Measurements from ENCODE around the gene ZFR2. TPM values are rescaled to one million over a fixed set of nuclear protein-coding genes. Genes with fewer than 3 reads are reported as not detected.

The ZFR2 gene
- total RNA-seq, 1 experiment from 2014 or later = not detected

DNA sequence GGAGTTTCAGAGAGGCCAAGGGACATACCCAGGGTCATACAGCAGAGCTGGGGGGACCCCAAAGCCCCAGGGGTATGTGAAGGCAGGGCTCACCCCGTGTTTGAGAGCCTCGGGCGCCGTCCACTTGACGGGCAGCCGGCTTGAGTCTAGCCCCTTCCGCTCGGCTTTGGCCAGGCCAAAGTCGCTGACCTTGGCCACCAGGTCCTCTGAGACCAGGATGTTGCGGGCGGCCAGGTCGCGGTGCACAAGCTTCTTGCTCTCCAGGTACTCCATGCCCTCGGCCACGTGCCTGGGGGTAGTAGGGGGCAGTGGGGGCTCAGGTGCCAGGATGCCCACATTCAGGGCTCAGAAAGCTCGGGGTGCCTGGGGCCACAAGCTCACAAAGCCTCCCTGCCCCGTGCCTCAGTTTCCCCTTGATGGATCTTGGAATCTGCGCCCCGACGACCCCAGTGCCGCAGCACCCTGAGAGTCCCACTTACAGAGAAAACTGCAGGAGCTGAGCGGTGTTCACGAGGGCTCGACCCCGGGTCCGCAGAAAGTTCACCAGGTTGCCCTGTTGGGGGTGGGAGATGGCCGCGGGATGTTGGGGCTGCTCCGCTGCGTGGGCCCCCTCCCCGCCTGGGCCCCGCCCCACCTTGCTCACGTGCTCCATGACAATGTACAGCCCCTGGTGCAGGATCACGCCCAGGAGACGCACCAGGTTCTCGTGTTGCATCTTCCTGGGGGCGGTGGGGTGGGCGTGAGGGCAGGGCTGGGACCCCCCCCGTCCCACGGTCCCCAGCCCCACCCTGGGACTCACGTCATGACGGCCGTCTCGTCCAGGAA, 89.7 kb downstream of the ZFR2 start:
- TF ChIP-seq, protein P1, sequence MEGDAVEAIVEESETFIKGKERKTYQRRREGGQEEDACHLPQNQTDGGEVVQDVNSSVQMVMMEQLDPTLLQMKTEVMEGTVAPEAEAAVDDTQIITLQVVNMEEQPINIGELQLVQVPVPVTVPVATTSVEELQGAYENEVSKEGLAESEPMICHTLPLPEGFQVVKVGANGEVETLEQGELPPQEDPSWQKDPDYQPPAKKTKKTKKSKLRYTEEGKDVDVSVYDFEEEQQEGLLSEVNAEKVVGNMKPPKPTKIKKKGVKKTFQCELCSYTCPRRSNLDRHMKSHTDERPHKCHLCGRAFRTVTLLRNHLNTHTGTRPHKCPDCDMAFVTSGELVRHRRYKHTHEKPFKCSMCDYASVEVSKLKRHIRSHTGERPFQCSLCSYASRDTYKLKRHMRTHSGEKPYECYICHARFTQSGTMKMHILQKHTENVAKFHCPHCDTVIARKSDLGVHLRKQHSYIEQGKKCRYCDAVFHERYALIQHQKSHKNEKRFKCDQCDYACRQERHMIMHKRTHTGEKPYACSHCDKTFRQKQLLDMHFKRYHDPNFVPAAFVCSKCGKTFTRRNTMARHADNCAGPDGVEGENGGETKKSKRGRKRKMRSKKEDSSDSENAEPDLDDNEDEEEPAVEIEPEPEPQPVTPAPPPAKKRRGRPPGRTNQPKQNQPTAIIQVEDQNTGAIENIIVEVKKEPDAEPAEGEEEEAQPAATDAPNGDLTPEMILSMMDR (IDR thresholded peaks at IDR 0.05; ENCODE audit: unreplicated experiment) = no peak
- peaks cover 7% of the 10 kb centered on the region for H3K9me3 Mint-ChIP-seq (ENCODE audit: low read depth, unreplicated experiment)
- peaks cover 18% of the 10 kb centered on the region for H3K27me3 Mint-ChIP-seq (ENCODE audit: unreplicated experiment)
- H3K4me1 Mint-ChIP-seq (ENCODE audit: low read depth, unreplicated experiment) = no peaks in the 10 kb centered on the region
- no peak overlapping the region for H3K27ac Mint-ChIP-seq (ENCODE audit: unreplicated experiment)
- no TSS peak for BruUV-seq (replicated peaks)
- H3K4me3 Mint-ChIP-seq (ENCODE audit: low read depth, unreplicated experiment) = no peak overlapping the region
- intact Hi-C loops (cut with micrococcal nuclease; ENCODE audit: unreplicated experiment) = no loop called here
- H3K36me3 Mint-ChIP-seq (ENCODE audit: insufficient read depth, unreplicated experiment) = no peaks in the 10 kb centered on the region
- no peak for DNase-seq
- CTCF ChIA-PET = no interaction called here

DNA sequence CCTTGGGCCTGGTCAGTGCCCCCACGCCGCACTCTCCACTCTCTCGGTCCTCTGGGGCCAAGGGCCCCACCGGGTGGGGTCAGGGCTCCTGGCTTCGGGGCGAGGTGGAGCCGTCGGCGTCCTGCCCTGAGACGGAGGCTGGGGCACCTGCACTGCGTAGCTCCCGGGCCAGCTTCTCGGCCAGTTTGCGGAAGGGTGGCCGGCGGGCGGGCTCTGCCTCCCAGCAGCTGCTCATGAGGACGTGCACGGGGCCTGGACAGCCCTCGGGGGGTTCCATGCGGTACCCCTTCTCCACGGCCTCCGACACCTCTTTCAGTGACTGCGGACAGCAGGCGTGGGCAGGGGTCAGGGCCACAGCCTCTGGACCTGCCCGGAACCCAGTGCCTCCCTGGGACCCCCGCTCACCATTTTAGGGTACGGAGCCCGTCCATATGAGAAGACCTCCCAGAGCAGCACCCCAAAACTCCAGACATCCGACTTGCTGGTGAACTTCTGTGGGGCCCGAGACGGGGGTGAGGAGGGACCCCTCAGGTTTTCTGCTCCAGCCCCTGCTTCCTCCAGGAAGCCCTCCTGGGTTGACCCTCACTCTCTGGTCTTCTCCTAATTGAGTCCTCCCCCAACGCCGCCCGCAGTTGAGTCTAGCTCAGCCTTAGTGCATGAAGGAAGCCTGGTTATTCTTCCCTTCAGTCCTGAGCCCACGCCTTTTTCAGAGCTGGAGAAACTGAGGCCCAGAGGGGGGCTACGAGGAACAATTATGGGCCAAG, 90.6 kb downstream of the ZFR2 start:
- intact Hi-C loops (cut with micrococcal nuclease; ENCODE audit: unreplicated experiment) = no loop called here
- Mint-ChIP-seq H3K4me1 (ENCODE audit: low read depth, unreplicated experiment) (no peaks in the 10 kb centered on the region), H3K27ac (ENCODE audit: unreplicated experiment) (no peak overlapping the region), H3K4me3 (ENCODE audit: low read depth, unreplicated experiment) (no peak overlapping the region), H3K27me3 (ENCODE audit: unreplicated experiment) (peaks cover 24% of the 10 kb centered on the region), H3K9me3 (ENCODE audit: low read depth, unreplicated experiment) (peaks cover 7% of the 10 kb centered on the region), H3K36me3 (ENCODE audit: insufficient read depth, unreplicated experiment) (no peaks in the 10 kb centered on the region)
- TF ChIP-seq, protein P1 (IDR thresholded peaks at IDR 0.05; ENCODE audit: unreplicated experiment) = no peak
- no peak for DNase-seq
- CTCF ChIA-PET = no interaction called here
- BruUV-seq (replicated peaks) = no TSS peak

DNA sequence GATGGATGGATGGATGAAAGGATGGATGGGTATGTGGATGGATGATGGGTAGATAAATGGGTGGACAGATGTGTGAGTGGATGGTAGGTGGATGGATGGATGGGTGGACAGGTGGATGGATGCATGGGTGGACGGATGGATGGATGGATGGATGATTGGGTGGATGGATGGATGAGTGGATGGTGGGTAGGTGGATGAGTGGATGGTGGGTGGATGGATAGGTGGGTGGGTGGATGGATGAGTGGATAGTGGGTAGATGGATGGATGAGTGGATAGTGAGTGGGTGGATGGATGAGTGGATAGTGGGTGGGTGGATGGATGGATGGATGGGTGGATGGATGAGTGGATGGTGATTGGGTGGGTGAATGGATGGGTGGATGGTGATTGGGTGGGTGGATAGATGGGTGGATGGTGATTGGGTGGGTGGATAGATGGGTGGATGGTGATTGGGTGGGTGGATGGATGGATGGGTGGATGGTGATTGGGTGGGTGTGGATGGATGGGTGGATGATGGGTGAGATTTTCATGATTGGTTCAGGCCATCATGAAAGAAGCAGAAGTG, 92.3 kb downstream of the ZFR2 start:
- Mint-ChIP-seq H3K4me1 (ENCODE audit: low read depth, unreplicated experiment) (no peaks in the 10 kb centered on the region), H3K36me3 (ENCODE audit: insufficient read depth, unreplicated experiment) (no peaks in the 10 kb centered on the region), H3K9me3 (ENCODE audit: low read depth, unreplicated experiment) (peaks cover 2% of the 10 kb centered on the region), H3K27me3 (ENCODE audit: unreplicated experiment) (peaks cover 33% of the 10 kb centered on the region), H3K27ac (ENCODE audit: unreplicated experiment) (no peak overlapping the region), H3K4me3 (ENCODE audit: low read depth, unreplicated experiment) (no peak overlapping the region)
- DNase-seq = no peak
- intact Hi-C loops (cut with micrococcal nuclease; ENCODE audit: unreplicated experiment) = no loop called here
- no TSS peak for BruUV-seq (replicated peaks)
- TF ChIP-seq, protein P1 (IDR thresholded peaks at IDR 0.05; ENCODE audit: unreplicated experiment) = no peak
- CTCF ChIA-PET = no interaction called here

DNA sequence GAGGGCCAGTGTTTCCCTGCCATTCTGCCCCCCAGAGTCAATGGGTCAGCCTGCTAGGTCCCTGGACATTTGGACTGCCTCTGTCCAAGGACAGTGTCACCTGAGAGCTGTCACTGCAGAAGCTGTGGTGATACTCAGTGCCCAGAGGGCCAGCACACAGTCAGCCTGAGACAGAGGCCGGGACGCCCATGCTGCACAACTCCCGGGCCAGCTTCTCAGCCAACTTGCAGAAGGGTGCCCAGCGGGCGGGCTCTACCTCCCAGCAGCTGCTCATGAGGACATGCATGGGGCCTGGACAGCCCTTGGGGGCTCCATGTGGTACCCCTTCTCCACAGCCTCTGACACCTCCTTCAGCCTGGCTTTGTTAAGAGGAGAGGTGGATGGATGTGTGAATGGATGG, 93.0 kb downstream of the ZFR2 start:
- Mint-ChIP-seq H3K4me1 (ENCODE audit: low read depth, unreplicated experiment) (no peaks in the 10 kb centered on the region), H3K36me3 (ENCODE audit: insufficient read depth, unreplicated experiment) (no peaks in the 10 kb centered on the region), H3K27ac (ENCODE audit: unreplicated experiment) (no peak overlapping the region), H3K27me3 (ENCODE audit: unreplicated experiment) (peaks cover 33% of the 10 kb centered on the region), H3K4me3 (ENCODE audit: low read depth, unreplicated experiment) (no peak overlapping the region), H3K9me3 (ENCODE audit: low read depth, unreplicated experiment) (no peaks in the 10 kb centered on the region)
- no TSS peak for BruUV-seq (replicated peaks)
- intact Hi-C loops (cut with micrococcal nuclease; ENCODE audit: unreplicated experiment) = no loop called here
- no peak for DNase-seq
- TF ChIP-seq, protein P1 (IDR thresholded peaks at IDR 0.05; ENCODE audit: unreplicated experiment) = no peak
- CTCF ChIA-PET = no interaction called here

Measured in Calu3 (cell line).